IMR-90 (cell line): ENCODE data around the gene TECTA. TPM values are rescaled to one million over a fixed set of nuclear protein-coding genes. Genes with fewer than 3 reads are reported as not detected.

Experiments
- ATAC-seq: fragments of 200-7000 bp; cut with Tn5 transposase; 2 replicates; pipeline ENCODE4 v1.9.1; 2020; ENCODE audit warnings: low read depth, mild to moderate bottlenecking, moderate library complexity
- BruUV-seq: library from RNA; stranded (reverse); fragments of 400-500 nt; replicated peaks from 2 replicates; lab custom pipeline; 2021; lab: Mats Ljungman, UMichigan
- CTCF ChIA-PET: fragments of 300-600 bp; formaldehyde crosslinking; extraction: SDS; loops from one replicate; lab custom pipeline; 2021; ENCODE audit warnings: antibody characterized with exemption; lab: Yijun Ruan, JAX
- POLR2A ChIA-PET: fragments of 300-600 bp; sonication (Branson Sonifier 250); formaldehyde crosslinking; loops from one replicate; lab custom pipeline; 2022; ENCODE audit warnings: antibody characterized with exemption; ENCODE audit not compliant: unreplicated experiment; lab: Charles Lee
- DNase-seq: peaks from one replicate; pipeline ENCODE4 v3.0.0; 2013
- H2AFZ ChIP-seq: replicated peaks from 2 replicates; pipeline ENCODE3; 2013; ENCODE audit warnings: low read length, mild to moderate bottlenecking; ENCODE audit not compliant: poor library complexity
- H2AK5ac ChIP-seq: 2 replicates; pipeline ENCODE4 v1.6.1; 2013; ENCODE audit warnings: low read depth, low read length, inconsistent platforms
- H2AK9ac ChIP-seq: replicated peaks from 2 replicates; pipeline ENCODE3; 2013; ENCODE audit warnings: mild to moderate bottlenecking, low read depth, low read length, moderate library complexity; ENCODE audit not compliant: poor library complexity
- H2BK120ac ChIP-seq: 2 replicates; pipeline ENCODE4 v1.6.1; 2013; ENCODE audit warnings: low read depth, low read length, inconsistent platforms
- H2BK15ac ChIP-seq: 3 replicates; pipeline ENCODE4 v1.6.1; 2013; ENCODE audit warnings: low read depth, low read length, inconsistent platforms
- H2BK20ac ChIP-seq: 2 replicates; pipeline ENCODE4 v1.6.1; 2013; ENCODE audit warnings: low read depth, mild to moderate bottlenecking, inconsistent platforms, low read length, moderate library complexity
- H2BK5ac ChIP-seq: 2 replicates; pipeline ENCODE4 v1.6.1; 2013; ENCODE audit warnings: mild to moderate bottlenecking, low read depth, low read length, inconsistent platforms; ENCODE audit not compliant: poor library complexity, severe bottlenecking
- H3K14ac ChIP-seq: replicated peaks from 2 replicates; pipeline ENCODE4 v1.6.1; 2013; ENCODE audit warnings: low read depth, low read length, inconsistent platforms
- H3K18ac ChIP-seq: 2 replicates; pipeline ENCODE4 v1.6.1; 2013; ENCODE audit warnings: low read depth, low read length, control low read depth
- H3K23ac ChIP-seq: 2 replicates; pipeline ENCODE4 v1.6.1; 2013; ENCODE audit warnings: low read depth, low read length, inconsistent platforms
- H3K27ac ChIP-seq: 2 replicates; pipeline ENCODE4 v1.5.1; 2013; ENCODE audit warnings: mild to moderate bottlenecking, control low read depth, low read length; ENCODE audit not compliant: insufficient read depth
- H3K27me3 ChIP-seq: 2 replicates; pipeline ENCODE4 v1.6.1; 2013; ENCODE audit warnings: low read length; ENCODE audit not compliant: control insufficient read depth, insufficient read depth
- H3K36me3 ChIP-seq: 2 replicates; pipeline ENCODE4 v1.6.1; 2013; ENCODE audit warnings: low read length, mixed read lengths; ENCODE audit not compliant: control insufficient read depth, insufficient read depth
- H3K4ac ChIP-seq: 2 replicates; pipeline ENCODE4 v1.6.1; 2013; ENCODE audit warnings: low read depth, low read length, inconsistent platforms
- H3K4me1 ChIP-seq: 2 replicates; pipeline ENCODE4 v1.6.1; 2013; ENCODE audit warnings: low read length, mixed read lengths; ENCODE audit not compliant: control insufficient read depth, insufficient read depth
- H3K4me2 ChIP-seq: 2 replicates; pipeline ENCODE4 v1.6.1; 2013; ENCODE audit warnings: low read depth, mild to moderate bottlenecking, control low read depth, low read length, moderate library complexity
- H3K4me3 ChIP-seq: 2 replicates; pipeline ENCODE4 v1.5.1; 2013; ENCODE audit warnings: low read depth, mild to moderate bottlenecking, control low read depth, low read length, moderate library complexity; ENCODE audit not compliant: insufficient read depth
- H3K56ac ChIP-seq: 2 replicates; pipeline ENCODE4 v1.6.1; 2013; ENCODE audit warnings: low read length, inconsistent platforms; ENCODE audit not compliant: insufficient read depth; ENCODE audit errors: extremely low read depth
- H3K79me1 ChIP-seq, 2 experiments: 2 replicates each; pipeline ENCODE4 v1.6.1; 2013; ENCODE audit warnings: low read length in 2 of 2, inconsistent platforms in 1 of 2, low read depth in 1 of 2
- H3K9ac ChIP-seq: 2 replicates; pipeline ENCODE4 v1.6.1; 2013; ENCODE audit warnings: low read depth, low read length, control low read depth
- H3K9me1 ChIP-seq: 2 replicates; pipeline ENCODE4 v1.6.1; 2013; ENCODE audit warnings: low read length, inconsistent platforms; ENCODE audit not compliant: insufficient read depth
- H3K9me3 ChIP-seq: 2 replicates; pipeline ENCODE4 v1.6.1; 2013; ENCODE audit warnings: low read length; ENCODE audit not compliant: control insufficient read depth, insufficient read depth
- H4K20me1 ChIP-seq: 2 replicates; pipeline ENCODE4 v1.6.1; 2013; ENCODE audit warnings: low read length, inconsistent platforms; ENCODE audit not compliant: insufficient read depth
- H4K5ac ChIP-seq: 2 replicates; pipeline ENCODE4 v1.6.1; 2013; ENCODE audit warnings: mild to moderate bottlenecking, low read depth, low read length, control low read depth
- H4K8ac ChIP-seq, 2 experiments: 2 replicates each; pipeline ENCODE4 v1.6.1; 2013; ENCODE audit warnings: low read depth in 2 of 2, low read length in 2 of 2, control low read depth in 1 of 2, inconsistent platforms in 1 of 2
- H4K91ac ChIP-seq: 2 replicates; pipeline ENCODE4 v1.6.1; 2013; ENCODE audit warnings: low read depth, low read length, inconsistent platforms; ENCODE audit not compliant: insufficient read depth
- BHLHE40 ChIP-seq: fragments of 150-350 bp; IDR thresholded peaks from 2 replicates; pipeline ENCODE4 v1.6.1; 2016; ENCODE audit warnings: mild to moderate bottlenecking, low read depth, low read length
- CHD1 ChIP-seq: IDR thresholded peaks from 2 replicates; pipeline ENCODE4 v1.6.1; 2012; ENCODE audit warnings: low read depth, low read length, improper control_type of control experiment
- FOS ChIP-seq: fragments of 150-350 bp; IDR thresholded peaks from 2 replicates; pipeline ENCODE4 v1.6.1; 2016; ENCODE audit warnings: low read depth, low read length
- MAFK ChIP-seq: IDR thresholded peaks from 2 replicates; pipeline ENCODE4 v1.6.1; 2012; ENCODE audit warnings: low read depth, low read length, improper control_type of control experiment
- MAZ ChIP-seq: IDR thresholded peaks from 2 replicates; pipeline ENCODE4 v1.6.1; 2012; ENCODE audit warnings: low read depth, mild to moderate bottlenecking, low read length, improper control_type of control experiment, moderate library complexity, borderline replicate concordance
- MXI1 ChIP-seq: IDR thresholded peaks from 2 replicates; pipeline ENCODE4 v1.6.1; 2012; ENCODE audit warnings: low read depth, mild to moderate bottlenecking, low read length, moderate library complexity, borderline replicate concordance
- NFE2L2 ChIP-seq: fragments of 150-350 bp; IDR thresholded peaks from 2 replicates; pipeline ENCODE4 v1.6.1; 2016; ENCODE audit warnings: low read depth, mild to moderate bottlenecking, low read length
- POLR2A ChIP-seq: IDR thresholded peaks from 2 replicates; pipeline ENCODE4 v1.6.1; 2012; ENCODE audit warnings: mild to moderate bottlenecking, low read depth, low read length
- RFX5 ChIP-seq: IDR thresholded peaks from 2 replicates; pipeline ENCODE4 v1.8.0; 2012; ENCODE audit warnings: low read depth, mild to moderate bottlenecking, low read length, moderate library complexity
- SMC3 ChIP-seq: fragments of 150-350 bp; IDR thresholded peaks from 2 replicates; pipeline ENCODE4 v1.6.1; 2016; ENCODE audit warnings: low read depth, mild to moderate bottlenecking, antibody characterized with exemption, low read length, moderate library complexity
- WGBS, 2 experiments: methylation state at CpG; one replicate each; pipeline versions ENCODE4 v1.1.5 to v1.1.7; 2013; ENCODE audit warnings: missing lambda C conversion rate in 2 of 2; ENCODE audit not compliant: insufficient read length in 1 of 2; ENCODE audit errors: extremely low coverage in 2 of 2; 5-methylcytosine and 5-hydroxymethylcytosine counted together
- dilution Hi-C: fragments of 300-500 bp; cut with HindIII; formaldehyde crosslinking; loops from one replicate; pipeline ENCODE4 v1.14.3; 2018; ENCODE audit warnings: low sequenced_read_pairs; ENCODE audit not compliant: unreplicated experiment
- in situ Hi-C: fragments of 300-500 bp; cut with MboI; formaldehyde crosslinking; loops from 3 replicates; pipeline ENCODE4 v1.14.3; 2019; ENCODE audit warnings: low sequenced_read_pairs, inconsistent platforms, mixed read lengths
- intact Hi-C: fragments of 100-400 bp; cut with micrococcal nuclease; formaldehyde crosslinking; loops from 2 replicates; pipeline ENCODE4 v1.10.0; 2022
- polyA plus RNA-seq, 3 experiments: library from polyadenylated mRNA; depleted of rRNA; stranded (reverse); fragments of >200 nt; gene quantifications; 2 replicates each; pipeline ENCODE4 v1.2.3, GENCODE V29; 2012; ENCODE audit warnings: low replicate concordance in 1 of 3
- total RNA-seq: library from RNA; depleted of rRNA; stranded (reverse); fragments of >200 nt; gene quantifications from 2 replicates; pipeline ENCODE4 v1.2.3, GENCODE V29; 2012
- TF ChIP-seq, protein P1 (sequence below): conservative IDR thresholded peaks from 2 replicates; pipeline ENCODE4 v1.5.1; 2012; ENCODE audit warnings: mild to moderate bottlenecking, low read depth, low read length, improper control_type of control experiment

The TECTA gene
- total and polyA plus RNA-seq, 2 of the 4 experiments (the other 2 are of a cell fraction) = 0.17 to 0.18 TPM

DNA sequence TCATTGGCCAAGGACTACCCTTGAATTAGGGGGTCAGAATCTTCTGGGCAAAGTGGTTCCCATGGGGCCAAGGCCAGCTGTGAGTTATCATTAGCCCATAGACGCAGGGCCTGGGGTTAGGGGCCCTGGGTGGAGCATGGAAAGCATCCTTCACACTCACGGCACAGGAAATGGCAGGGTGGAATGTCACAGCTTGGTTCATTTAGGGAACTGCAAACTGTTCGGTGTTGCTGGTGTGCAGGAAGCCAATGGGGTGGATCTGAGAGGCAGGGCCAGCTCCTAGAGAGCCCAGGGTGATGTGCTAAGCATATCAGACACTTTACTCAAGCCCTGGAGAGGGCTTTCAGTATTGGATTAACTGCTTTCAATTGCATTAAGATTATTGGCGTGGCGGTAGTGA is 42.9 kb downstream of the TECTA start:
- H2BK15ac ChIP-seq = no peak overlapping the region
- no peak overlapping the region for H3K27ac ChIP-seq
- H3K36me3 ChIP-seq = no peaks in the 10 kb centered on the region
- POLR2A ChIA-PET = no interaction called here
- ATAC-seq (no peak), DNase-seq (no peak)
- no peak overlapping the region for H3K23ac ChIP-seq
- H3K4me2 ChIP-seq = no peak overlapping the region
- H3K9ac ChIP-seq = no peak overlapping the region
- no peak overlapping the region for H2BK5ac ChIP-seq
- H2AK9ac ChIP-seq = no peak overlapping the region
- H3K79me1 ChIP-seq = no peaks in the 10 kb centered on the region
- no peaks in the 10 kb centered on the region for H3K9me3 ChIP-seq
- H3K18ac ChIP-seq = no peak overlapping the region
- H4K5ac ChIP-seq = no peak overlapping the region
- CTCF ChIA-PET = no interaction called here
- dilution Hi-C loops = no loop called here
- H4K91ac ChIP-seq = no peak overlapping the region
- intact Hi-C loops = no loop called here
- H2BK120ac ChIP-seq = no peak overlapping the region
- H3K4ac ChIP-seq = no peak overlapping the region
- H2AFZ ChIP-seq = no peak overlapping the region
- H3K56ac ChIP-seq = no peak overlapping the region
- no TSS peak for BruUV-seq
- no peaks in the 10 kb centered on the region for H3K4me1 ChIP-seq
- TF ChIP-seq POLR2A (no peak), RFX5 (no peak), MAZ (no peak), NFE2L2 (no peak), MAFK (no peak), BHLHE40 (no peak), MXI1 (no peak), CHD1 (no peak), FOS (no peak), SMC3 (no peak)
- TF ChIP-seq, protein P1, sequence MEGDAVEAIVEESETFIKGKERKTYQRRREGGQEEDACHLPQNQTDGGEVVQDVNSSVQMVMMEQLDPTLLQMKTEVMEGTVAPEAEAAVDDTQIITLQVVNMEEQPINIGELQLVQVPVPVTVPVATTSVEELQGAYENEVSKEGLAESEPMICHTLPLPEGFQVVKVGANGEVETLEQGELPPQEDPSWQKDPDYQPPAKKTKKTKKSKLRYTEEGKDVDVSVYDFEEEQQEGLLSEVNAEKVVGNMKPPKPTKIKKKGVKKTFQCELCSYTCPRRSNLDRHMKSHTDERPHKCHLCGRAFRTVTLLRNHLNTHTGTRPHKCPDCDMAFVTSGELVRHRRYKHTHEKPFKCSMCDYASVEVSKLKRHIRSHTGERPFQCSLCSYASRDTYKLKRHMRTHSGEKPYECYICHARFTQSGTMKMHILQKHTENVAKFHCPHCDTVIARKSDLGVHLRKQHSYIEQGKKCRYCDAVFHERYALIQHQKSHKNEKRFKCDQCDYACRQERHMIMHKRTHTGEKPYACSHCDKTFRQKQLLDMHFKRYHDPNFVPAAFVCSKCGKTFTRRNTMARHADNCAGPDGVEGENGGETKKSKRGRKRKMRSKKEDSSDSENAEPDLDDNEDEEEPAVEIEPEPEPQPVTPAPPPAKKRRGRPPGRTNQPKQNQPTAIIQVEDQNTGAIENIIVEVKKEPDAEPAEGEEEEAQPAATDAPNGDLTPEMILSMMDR = no peak
- no peak overlapping the region for H2BK20ac ChIP-seq
- no peak overlapping the region for H2AK5ac ChIP-seq
- H3K9me1 ChIP-seq = no peaks in the 10 kb centered on the region
- no peak overlapping the region for H4K8ac ChIP-seq
- WGBS, 2 experiments = 0% methylated on average over 1 of the region's 5 CpGs; no CpG with 5 or more reads in 1 of the 2 experiments
- H4K20me1 ChIP-seq = no peaks in the 10 kb centered on the region
- in situ Hi-C loops = no loop called here
- no peak overlapping the region for H3K14ac ChIP-seq
- H3K4me3 ChIP-seq = no peak overlapping the region
- peaks cover 4% of the 10 kb centered on the region; the same call in 1 of the 2 replicates for H3K27me3 ChIP-seq
